ENCODE measurements around the gene PSMG3.

PSMG3 gene

DNA sequence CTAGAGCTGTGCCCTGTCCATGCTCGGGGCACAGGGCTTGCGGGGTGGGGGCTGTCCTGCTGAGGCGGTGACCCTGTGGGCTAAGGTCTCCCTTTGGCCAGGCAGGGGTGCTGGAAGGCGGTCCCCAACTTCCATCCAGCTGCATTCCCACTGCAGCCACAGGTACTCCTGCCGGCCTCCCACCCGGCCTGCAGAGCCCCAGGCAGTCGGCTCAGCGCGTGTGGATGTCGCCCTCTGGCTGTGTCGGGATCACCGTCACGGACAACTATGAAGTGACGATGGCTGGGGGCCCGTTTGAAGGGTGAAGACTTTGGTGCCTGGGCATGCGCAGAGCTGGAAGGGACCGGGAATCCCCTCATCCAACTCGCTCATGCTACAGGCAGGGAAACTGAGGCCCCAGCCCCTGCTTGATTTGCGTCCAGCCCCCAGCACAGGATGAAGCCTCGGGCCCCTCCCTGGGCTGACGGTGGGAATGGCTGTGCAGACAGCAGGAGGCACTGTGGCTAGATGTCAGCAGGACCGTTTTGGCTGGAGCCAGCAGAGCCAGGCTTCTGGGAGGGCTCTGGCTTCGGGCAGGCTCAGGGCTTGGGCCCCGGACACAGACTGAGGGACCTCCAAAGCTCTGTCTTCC, 11.5 kb downstream of the PSMG3 start:
- no peak for DNase-seq (ENCODE audit: low spot score)

DNA sequence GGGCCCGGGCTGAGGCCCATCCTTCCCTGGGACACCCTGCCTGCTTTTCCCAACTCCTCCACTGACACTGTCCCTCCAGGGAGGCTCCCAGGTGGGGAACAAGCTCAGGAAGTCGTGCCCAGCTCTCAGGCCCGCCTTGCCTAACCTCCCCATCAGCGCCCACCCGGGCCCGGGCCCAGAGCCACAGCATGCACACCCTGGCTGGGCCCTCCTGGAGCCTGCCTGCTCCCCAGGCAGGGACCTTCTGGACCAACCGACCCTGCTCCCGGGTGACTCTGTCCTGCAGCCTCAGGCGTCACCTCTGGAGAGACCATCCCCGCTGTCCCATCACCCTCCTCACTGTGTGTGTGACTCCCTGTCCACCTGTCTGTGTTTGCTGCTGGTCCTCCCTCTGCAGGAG, 12.1 kb downstream of the PSMG3 start:
- no peak for DNase-seq (ENCODE audit: low spot score)

DNA sequence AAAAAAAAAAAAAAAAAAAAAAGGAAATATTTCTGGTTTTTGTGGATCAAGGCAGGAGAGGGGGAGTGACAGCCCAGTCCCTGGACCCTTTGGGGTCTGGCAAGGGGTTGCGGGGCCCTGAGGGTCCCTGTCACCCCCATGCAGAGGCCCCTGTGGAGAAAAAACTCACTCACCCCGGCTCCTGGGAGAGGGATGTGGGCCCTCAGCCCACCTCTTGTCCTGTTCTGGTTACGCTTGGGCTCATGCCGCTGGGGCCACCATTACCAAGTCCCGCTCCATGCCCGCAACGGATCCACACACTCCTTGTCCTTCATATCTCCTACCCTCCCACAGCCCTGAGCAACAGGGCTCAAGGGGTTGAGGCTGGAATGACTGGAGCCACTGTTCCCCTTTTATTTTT, 12.8 kb downstream of the PSMG3 start:
- no peak for DNase-seq (ENCODE audit: low spot score)

DNA sequence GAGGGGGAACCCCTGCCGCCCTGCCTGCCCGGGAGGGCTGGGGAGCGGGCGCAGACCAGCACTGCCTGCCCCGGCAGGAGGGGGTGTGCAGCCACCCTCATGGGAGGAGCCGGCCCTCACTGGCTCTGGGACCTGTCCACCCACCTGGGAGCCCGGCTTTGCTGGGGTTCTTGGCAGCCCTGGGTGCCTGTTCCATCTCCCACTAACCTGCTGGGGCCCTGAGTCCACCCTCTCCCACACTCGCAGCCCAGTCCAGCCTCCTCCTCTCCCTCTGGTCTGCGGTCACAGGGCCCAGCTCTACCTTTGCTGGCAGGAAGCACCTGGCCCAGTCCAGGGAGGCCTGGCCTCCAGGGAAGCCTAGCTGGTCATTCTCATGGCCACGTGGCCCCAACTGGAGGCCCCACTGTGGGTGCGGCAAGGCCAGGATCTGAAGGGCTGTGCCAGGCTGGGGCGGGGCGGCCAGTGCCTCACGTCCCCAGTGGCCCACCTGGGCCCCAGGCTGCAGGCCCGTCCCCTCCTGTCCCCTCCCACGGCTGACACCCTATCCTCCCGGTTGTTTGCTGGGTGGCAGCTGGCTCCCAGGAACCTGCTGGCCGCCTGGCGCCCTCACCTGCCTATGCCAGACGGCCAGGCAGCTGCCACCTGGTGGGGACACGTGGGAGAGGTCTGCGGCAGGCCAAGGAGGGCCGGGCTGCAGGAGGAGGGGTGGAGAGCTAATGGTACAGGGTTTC, 13.9 kb downstream of the PSMG3 start, which contains the start of gene TMEM184A:
TMEM184A (minus strand) TSS at position 393 of the 731 bp plus-strand sequence. CDS start 721 bp downstream, outside the sequence.
- no peak for DNase-seq (ENCODE audit: low spot score)

DNA sequence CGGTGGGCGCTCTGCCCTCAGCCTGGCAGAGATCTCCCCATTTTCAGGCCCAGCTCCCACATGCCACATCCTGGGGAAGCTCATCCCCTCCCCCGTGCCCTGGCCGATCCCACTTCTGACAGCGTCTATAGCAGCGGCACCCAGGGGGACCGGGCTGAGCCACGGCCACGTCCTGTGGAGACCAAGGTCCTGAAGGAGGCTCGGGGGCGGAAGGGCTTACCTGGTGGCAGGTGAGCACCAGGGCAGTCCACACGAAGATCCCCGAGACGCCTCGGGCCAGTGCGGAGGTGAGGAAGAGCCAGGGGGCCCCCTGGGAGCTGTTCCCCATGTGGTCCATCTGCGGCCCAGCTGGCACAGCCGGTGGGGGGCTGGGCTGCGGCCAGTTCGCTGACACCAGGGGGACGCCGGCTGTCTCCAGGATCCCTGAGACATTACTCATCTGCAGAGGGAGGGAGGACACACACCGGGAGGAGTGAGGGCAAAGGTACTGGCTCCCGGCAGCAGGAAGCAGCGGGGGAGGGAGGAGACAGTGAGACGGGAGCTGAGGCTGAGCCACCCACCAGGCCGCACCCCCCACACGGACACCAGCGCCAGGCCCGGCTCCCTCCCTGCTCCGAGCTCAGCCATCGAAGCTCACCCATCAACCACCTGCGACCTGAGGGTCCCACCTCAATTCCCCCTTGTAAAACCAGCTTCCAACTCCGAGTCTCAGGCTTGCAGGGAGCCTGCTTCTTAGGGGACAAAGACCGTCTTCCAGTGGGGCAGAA, 14.6 kb downstream of the PSMG3 start:
- peak; percentile 89 for DNase-seq (ENCODE audit: low spot score)

DNA sequence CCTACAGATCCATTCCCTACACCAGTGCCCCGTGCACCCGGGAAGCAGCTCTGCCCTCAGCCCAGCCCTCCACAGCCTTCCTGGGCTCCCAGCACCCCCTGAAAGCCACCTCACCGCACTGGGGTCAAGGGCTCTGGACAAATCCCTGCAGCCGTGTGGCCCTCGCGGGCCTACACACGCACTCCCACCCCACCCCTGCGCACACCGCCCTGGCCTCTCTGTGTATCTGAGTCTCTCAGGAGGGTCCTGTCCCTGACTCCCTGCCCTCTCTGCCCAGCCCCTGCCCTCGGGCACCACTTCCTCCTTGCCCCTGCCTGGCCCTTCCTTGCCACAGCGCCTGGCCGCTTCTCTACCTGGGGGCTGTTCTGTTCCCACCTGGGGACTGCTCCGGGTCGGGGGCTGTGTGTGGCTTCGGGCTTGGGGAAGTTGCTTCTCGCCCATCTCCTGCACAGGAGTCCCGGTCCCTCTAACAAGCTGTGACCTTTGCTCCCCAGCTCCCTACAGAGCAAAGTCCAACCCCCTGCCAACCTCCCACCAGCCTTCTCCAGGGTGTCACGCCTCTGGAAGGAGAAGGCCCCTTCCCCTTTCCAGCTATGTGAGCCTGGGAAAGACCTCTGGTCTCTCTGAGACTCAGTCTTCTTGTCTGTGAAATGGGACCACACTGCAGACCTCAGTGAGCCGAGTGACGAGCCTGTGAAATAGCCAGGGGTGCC, 15.3 kb downstream of the PSMG3 start:
- DNase-seq (ENCODE audit: low spot score) = no peak

DNA sequence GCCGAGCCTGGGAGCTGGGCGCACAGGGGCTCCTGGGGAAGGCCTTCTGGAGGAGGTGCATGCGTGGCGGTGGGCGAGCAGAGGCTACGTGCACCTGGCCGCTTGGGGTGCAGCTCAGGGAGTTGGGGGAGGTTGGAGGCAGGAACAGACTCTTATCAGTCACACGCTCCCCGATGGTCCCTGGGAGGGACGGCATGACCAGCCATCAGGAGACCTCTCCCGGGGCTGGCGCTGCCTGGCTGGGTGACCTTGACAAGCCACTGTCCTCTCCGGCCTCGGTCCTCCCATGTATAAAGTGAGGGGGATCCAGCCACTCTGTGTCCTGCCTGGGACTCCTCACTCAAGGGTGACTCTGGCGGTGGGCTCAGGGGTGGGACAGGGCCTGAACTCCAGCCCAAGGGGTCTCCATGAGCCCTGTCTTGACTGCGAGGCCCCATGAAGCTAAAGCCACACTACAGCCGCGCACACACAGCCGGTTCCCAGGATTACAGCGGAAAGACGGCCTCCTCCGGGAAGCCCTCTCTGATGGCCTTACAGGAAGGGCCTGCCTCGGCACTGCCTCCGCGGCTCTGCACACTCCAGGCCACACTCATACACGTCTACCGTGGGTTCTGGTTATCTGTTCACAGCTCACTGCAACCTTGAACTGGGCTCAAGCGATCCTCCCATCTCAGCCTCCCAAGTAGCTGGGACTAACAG, 16.2 kb downstream of the PSMG3 start:
- no peak for DNase-seq (ENCODE audit: low spot score)

DNA sequence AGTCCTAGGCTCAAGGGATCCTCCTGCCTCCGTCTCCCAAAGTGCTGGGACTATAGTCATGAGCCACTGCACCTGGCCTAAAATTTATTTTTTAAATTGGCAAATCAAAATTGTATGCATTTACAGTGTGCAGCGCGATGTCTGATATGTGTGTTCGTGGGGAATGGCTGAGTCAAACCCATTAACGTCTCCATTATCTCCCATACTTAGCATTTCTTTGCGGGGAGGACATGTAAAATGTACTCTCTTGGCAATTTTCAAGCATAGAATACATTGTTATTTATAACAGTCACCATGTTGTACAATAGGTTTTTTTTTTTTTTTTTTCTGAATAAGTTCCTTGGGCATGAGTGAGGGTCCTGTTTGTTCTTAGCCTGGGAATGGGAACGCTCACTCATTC, 17.6 kb downstream of the PSMG3 start:
- no peak for DNase-seq (ENCODE audit: low spot score)

DNA sequence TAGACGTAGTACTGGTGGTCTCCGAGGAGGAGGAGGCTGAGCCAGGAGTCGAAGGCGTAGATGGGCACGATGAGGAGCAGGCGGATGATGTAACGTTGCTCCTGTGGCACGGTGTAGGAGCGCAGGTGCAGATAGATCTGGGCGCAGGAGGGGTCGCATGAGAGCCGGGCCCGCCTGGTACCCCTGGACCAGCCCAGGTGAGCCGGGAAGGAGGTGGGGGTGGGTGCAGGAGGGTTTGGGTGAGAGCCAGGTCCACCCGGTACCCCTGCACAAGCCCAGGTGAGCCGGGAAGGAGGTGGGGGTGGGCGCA, 19.0 kb downstream of the PSMG3 start:
- no peak for DNase-seq (ENCODE audit: low spot score)

DNA sequence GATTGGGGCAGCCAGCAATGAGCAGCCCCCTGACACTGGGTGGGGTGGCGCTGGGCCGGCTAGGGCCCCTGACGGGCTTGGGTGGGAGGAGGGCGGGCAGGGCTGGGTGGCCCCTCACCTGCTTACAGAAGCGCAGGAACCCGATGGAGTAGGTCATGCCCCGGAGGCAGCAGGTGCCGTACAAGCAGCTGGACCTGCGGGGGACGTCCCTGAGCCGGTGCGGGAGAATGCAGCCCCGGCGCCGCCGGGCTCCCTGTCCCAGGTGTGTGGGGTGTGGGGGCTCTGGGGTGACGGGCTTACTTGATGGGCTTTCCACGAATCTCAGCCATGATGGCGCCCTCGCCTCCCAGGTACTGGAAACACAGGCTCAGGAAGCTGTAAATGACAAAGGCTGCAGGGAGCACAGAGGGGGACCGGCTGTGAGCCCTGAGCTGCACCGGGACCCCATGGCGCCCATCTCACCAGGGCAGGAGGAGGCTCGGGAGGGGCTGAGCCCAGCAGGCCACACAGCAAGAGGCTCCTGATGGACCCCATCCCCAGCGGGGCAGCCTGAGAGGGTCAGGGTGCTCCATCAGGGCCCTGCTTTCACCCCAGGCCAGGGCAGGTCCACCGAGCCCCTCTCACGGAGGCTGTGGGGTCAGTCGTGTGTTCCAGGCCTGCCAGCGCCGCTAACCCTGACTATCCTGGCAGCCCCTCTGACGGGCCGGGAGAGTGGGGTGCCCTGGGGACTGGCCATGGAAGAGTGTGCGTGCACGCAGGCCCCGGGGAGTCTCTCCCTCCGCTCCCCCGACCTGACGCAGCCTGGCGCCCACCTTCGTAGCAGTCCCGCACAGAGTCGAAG, 19.6 kb downstream of the PSMG3 start:
- no peak for DNase-seq (ENCODE audit: low spot score)

DNA sequence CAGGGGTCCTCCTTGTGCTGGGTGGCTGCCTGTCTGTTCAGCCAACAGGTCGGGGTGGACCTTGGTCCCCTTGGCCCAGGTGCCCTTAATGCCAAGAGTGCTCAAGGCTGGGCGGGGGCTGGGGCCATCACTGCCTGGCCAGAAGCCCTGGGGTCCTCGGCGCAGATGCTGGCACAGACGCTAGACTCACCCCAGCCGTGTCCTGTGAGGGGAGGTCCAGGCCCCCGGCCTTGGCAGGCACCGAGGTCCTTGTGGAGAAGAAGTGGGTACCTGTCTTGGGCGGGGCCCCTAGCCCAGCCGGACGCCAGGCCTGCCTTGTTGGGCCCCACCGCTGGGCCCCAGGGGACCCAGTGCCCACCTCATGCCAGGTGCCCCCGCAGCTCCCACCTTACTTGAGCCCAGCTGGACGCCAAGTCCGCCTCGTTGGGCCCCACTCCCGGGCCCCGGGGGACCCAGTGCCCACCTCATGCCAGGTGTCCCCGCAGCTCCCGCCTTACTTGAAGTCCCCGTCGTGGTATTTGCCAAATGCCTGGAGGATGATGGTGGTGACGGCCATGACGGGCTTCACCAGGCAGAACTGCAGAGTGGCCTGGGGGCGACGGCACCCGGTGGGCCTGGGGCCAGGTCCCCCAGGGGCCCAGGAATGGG, 20.4 kb downstream of the PSMG3 start:
- no peak for DNase-seq (ENCODE audit: low spot score)

DNA sequence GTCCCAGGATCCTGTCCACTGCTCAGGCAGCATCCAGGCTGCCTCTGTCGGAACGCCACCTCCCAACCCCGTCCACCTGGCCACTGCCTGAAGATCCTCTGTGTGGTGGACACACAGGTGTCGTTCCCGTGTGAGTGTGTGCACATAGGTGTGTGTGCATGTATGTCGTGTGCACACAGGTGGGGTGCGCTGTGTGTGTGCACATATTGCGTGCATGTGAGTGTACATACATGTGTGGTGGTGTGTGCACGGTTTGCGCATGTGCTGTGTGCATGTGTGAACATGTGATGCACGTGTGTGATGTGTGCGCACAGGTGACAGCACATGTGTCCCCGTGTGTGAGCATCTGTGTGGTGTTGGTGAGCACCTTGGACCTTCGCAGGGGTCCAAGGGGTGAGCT, 20.9 kb downstream of the PSMG3 start:
- no peak for DNase-seq (ENCODE audit: low spot score)

DNA sequence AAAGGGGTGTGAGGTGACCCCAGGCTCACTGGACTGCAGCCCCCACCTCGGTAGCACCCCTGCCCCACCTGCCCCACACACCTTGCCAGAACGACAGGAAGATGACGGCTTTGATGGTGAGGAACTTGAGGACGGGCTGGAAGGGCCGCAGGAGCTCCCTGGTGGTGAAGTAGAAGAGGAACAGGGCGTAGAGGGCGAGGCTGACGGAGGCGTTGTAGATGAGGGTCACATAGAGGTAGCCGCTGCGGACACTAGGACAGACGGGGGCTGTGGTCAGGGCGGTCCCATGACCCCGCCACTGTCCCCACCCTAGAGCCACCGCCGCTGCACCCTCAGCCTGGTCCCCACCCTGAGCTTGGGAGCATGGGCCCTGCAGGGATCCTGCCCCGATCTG, 21.4 kb downstream of the PSMG3 start:
- no peak for DNase-seq (ENCODE audit: low spot score)

DNA sequence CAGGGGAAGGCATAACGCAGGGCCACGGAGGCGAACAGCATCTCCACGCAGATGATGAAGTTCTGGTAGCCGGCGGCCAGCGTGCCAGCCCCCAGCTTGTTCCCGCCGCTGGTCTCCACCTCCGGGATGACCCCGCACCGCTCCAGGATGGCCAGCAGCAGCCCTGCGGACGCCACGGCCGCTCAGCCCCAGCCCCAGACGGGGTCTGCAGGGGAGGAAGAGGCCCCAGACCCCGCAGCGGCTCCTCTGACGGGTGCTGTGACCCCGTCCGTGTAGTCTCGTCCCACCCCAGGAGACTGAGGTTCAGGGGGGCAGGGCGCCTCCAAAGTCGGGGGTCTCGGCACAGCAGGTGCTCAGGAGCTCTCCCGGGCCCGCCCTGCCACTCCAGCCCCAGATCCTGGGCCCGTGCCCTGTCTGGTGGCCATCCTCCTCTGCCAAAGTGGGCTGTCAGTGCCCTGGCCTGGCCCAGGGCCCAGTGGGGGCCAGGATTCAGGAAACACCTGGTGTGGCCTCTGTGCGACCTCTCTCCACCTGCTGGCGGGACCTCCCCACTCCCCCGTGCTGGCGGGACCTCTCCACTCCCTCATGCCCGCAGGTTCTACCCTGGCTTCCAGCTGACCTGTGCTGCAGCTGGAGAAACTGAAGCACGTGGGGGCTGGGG, 21.9 kb downstream of the PSMG3 start:
- no peak for DNase-seq (ENCODE audit: low spot score)

DNA sequence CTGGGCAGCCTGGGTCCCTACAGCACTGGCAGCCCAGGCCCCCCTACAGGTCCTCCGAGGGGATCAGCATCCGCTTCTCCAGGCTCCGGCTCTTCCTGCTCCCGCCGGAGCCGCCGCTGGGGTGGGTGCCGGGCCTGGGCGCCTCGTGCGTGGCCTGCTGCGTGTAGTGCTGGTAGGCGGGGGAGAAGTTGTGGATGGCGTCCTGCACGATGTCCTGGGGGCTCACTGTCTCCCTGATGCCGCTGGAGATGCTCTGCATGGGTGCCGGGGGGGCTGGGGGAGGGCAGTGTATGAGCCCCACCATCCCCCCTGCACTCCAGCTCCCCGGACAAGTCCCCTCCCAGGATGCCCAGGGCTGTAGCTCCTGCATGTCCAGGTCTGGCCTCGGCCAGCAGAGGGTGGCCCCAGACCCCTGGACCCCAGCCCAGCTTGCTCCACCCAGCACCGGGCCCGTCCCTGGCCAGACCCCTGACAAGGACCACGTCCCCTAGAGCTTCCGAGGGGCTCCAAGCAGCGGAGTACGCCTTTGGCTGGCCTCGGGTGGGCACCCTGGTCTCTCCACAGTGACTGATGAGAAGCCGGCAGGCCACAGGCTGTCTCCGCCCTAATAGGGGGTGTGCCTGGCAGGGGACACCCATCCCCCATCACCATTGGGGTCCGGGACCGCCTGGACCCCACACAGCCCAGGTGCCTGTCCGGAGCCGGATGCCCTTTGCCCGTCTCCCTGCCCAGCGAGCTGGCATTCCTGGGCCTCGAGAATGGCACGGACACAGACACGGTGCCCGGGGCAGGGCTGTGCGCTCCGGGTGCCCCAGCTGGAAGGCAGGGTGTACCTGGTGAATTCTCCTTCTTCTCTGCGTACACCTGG, 22.7 kb downstream of the PSMG3 start:
- no peak for DNase-seq (ENCODE audit: low spot score)

DNA sequence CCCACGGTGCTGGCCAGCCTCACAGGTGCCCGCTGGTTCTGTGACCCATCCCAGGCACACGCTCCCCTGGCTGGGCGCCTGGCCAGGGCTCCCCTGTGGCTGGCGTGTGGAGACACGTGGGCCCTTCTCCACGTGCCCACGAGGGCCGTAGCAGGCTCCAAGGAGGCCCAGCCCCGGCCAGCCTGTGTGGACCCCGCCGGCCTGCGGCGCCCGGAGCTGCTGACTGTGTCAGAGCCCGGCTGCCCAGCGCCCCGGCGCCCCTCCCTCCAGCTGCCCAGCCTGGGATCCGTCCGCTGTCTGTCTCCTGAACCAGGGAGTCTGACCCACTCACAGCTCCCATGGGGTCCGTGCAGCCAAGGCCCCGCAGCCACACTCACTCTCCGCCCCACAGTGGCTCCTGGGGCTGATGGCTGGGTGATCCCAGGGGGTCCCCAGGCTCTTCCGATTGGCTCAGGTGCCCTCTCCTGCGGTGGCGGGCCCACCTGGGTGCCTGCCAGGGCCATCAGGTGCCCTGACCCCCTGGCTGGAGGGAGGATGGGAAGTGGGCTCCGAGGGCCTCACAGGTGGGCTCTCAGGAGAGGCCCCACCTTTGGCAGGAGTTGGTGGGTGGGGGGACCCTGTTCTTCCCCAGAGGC, 23.4 kb downstream of the PSMG3 start:
- DNase-seq (ENCODE audit: low spot score) = no peak

DNA sequence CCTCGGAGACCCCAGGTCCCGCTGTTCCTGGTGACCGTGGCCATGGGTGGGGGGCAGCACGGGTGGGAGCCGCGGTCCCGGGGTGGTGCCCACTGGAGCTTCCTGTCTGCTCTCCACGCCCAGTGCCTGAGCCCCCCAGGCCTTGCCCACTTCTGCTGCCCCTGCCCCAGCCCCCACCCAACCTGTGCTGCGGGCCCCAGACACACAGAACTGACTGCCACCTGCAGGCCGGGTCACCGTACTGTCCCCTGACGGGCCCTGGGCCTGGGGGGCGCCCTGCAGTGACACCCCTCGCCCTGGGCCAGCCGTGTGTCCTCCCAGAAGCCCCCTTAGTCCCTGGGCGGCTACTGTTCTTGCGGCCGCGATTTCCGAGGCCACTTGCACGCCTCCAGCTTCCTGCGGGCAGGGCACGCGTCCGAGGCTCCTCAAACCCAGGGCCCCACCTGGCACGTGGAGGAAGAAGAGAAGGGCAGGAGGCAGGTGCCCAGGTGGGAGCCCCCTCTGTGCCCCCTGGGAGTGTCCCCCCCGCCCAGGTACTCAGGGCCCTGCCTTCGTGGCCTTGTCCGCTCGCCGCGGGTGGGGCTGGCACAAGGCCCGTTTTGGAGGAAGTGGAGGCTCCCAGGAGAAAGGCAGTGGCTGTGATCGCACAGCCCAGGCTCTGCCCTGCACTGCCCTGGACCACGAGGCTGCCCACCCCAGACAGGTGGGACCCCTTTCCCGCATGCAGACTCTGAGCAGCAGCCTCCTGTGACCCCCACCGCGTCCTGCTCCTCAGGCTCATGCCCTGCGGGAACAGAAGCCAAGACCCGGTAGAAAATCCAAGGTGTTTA, 24.2 kb downstream of the PSMG3 start:
- no peak for DNase-seq (ENCODE audit: low spot score)
